HG02759 (cell line): Measurements from ENCODE around the gene ARHGAP35.
"Not testable (repeated sequence)": the region's sequence is repeated elsewhere in the genome, so short reads cannot be mapped to it uniquely, and the experiment has no call there.

ENCODE experiments used
- ATAC-seq: cut with Tn5 transposase; IDR thresholded peaks from one replicate; pipeline ENCODE4 v1.9.1; 2021; ENCODE audit warnings: mild to moderate bottlenecking, moderate library complexity; ENCODE audit not compliant: unreplicated experiment

Gene ARHGAP35

DNA sequence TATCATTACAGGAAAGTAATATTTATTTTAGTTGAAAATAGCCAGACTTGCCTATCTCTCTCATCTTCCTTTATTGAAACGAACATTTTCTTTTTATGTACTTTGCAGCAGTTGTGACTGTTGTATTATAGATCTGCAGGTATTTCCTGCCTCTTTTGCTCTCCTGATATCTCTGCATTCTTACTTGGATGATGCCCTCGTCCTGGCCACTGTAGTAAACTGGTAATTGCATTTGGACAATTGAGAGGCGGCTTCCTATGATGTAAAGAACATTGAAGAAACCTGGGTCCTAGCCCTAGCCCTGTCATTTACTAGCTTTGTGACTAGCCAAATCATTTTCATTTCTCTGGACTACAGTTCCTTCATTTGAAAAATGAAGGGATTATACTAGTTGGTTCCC lies 6.4 kb downstream of the ARHGAP35 start:
- ATAC-seq: no peak

DNA sequence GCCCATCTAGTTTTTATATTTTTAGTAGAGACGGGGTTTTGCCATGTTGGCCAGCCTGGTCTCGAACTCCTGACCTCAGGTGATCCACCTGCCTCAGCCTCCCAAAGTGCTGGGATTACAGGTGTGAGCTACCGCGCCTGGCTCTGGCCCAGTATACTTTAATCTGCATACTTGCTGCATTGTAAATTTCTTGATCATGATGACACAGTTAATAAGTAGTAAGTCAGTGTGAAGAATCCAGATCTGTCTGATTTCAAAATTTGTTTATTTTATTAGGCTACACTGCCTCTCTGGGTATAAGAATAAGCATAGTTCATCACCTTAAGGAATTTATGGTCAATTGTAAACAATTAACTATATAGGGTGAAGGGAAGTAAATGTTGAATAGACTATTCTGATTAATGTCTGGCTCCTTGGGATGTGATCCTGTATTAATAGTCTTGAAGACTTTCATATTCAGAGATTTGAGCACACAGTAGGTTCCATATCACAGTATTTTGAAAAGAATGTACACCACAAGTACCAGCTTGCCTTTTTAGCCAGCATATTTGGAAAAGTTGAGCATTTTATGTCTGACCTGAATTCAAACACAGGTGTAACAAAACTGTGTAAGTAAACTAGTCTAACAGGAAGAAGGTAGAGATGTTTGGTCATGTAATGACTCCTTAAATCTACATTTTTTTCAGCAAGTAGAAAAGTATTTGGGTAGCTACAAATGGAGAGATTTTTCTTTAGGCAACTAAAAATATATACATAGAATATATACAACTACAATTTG lies 7.4 kb downstream of the ARHGAP35 start:
- no peak for ATAC-seq

DNA sequence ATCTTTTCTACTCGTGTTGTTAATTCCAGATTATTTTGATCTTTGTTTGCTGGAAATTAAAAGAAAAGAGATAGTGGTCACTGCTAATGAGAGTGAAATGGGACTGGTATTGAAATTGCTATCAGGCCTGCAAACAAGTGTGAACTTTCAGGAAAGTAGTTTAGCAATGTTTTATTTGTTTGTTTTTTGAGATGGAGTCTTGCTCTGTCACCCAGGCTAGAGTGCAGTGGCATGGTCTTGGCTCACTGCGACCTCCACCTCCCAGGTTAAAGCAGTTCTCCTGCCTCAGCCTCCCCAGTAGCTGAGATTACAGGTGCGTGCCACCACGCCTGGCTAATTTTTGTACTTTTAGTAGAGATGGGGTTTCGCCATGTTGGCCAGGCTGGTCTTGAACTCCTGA lies 10.4 kb downstream of the ARHGAP35 start:
- not testable (repeated sequence) for ATAC-seq

DNA sequence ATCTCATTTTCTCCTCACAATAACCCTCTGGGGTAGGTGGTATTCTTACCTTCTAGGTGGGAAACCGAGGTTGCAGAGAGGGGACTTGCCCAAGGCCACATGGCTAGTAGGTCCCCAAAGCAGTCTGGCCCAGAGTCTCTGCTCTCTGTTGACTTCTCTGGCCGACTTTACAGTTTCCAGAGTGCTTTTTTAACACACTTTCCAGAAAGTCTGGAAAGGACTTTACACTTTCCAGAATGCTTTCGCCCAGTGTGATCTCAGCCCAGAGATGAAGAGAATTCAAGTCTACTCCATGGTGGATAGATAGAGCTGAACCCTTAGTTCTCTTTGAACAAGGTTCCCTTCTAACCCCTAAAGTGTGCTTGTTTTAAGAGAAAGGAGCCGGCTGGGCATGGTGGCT lies 12.2 kb downstream of the ARHGAP35 start:
- ATAC-seq: no peak

DNA sequence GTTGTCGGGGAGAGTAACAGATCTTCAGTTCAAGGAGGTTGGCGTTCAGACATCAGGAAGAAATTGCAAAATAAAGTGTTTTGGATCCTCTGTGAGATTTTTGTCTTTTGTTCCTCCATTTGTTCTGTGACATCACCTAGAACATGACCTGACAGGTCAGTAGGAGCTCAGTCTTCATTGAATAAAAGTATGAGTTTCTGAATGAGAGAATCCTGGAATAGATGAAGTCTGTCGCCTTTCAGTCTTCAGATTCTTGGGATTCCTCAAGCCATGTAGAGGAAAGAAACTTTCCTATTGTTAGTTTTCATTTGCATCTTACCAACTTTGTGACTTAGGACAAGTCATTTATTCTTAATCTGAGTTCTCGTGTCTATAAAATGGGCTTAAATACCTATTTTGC lies 14.4 kb downstream of the ARHGAP35 start:
- ATAC-seq: no peak

DNA sequence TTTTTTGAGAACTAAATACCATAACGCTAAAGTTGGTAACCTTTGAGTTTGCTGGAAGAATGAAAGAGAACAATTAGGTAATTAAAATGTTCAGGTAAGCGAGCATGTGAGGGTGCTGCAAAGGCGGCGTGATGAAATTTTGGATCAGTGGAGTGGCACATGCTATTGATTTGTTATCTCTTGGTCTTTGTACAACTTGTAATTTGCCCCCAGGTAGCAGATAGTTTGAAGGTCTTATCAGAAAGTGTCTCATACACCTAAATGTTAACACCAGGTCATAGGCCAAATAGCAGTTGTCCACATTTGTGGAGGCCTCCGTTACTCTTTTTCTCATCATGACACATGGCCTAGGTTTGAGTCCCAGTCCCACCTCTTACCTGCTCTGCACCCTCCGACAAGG lies 14.9 kb downstream of the ARHGAP35 start:
- no peak for ATAC-seq

DNA sequence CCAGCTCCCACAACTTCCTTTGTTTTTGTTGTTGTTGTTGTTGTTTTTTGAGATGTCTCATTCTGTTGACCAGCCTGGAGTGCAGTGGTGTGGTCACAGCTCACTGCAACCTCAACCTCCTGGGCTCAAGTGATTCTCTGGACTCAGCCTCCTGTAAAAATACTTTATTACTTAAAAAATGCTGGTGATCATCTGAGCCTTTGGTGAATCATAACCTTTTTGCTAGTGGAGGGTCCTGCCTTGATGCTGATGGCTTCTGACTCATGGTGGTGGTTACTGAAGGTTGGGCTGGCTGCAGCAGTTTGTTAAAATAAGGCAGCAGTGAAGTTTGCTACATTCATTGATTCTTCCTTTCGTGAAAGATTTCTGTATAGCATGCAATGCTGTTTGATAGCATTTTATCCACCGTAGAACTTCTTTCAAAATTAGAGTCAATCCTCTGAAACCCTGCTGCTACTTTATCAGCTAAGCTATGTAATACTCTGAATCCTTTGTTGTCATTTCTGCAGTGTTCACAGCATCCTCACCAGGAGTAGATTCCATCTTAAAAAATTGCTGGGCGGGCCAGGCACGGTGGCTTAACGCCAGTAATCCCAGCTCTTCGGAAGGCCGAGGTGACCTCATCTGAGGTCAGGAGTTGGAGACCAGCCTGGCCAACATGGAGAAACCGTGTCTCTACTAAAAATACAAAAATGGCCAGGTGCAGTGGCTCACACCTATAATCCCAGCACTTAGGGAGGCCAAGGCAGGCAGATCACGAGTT lies 18.0 kb downstream of the ARHGAP35 start:
- ATAC-seq: no peak

DNA sequence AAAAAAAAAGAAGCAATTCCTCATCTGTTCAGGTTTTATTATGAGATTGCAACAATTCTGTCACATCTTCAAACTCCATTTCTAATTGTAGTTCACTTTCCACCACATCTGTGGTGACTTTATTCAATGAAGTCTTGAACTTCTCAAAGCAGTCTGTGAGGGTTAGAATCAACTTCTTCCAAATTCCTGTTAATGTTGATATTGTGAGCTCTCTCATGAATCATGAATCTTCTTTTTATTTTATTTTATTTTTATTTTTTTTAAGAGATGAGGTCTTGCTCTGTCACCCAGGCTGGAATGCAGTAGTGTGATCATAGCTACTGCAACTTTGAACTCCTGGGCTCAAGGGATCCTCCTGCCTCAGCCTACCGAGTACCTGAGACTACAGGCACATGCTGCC lies 19.6 kb downstream of the ARHGAP35 start:
- ATAC-seq: no peak

DNA sequence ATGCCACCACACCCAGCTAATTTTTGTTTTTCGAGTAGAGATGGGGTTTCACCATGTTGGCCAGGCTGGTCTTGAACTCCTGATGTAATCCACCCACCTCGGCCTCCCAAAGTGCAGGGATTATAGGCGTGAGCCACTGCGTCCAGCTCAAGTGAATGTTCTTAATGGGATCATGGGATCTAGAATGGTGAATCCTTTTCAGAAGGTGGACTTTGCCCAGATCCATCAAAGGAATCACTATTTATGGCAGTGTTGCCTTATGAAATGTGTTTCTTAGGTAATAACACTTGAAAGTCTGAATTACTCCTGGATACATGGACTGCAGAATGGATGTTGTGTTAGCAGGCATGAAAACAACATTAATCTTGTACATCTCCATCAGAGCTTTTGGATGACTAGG lies 20.3 kb downstream of the ARHGAP35 start:
- no peak for ATAC-seq

DNA sequence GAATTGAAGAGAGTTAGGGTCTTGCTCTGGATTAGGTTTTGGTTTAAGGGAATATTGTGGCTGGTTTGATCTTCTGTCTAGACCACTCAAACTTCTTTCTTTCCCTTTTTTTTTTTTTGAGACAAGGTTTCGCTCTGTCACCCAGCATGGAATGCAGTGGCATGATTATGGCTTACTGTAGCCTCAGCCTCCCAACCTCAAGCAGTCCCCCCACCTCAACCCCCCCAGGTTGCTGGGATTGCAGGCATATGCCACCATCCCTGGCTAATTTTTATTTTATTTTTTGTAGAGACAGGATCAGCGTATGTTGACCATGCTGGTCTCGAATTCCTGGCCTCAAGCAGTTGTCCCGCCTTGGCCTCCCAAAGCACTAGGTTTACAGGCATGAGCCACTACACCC lies 21.2 kb downstream of the ARHGAP35 start:
- no peak for ATAC-seq

DNA sequence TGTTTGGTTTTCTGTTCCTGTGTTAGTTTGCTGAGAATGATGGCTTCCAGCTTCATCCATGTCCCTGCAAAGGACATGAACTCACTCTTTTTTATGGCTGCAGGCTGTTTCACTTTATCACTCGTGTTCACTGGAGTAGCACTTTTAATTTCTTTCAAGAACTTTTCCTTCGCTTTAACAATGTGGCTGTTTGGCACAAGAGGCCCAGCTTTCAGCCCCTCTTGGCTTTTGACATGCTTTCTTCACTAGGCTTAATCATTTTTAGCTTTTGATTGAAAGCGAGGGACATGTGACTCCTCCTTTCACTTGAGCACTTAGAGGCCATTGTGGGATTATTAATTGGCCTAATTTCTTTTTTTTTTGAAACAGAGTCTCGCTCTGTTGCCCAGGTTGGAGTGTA lies 22.0 kb downstream of the ARHGAP35 start:
- not testable (repeated sequence) for ATAC-seq

DNA sequence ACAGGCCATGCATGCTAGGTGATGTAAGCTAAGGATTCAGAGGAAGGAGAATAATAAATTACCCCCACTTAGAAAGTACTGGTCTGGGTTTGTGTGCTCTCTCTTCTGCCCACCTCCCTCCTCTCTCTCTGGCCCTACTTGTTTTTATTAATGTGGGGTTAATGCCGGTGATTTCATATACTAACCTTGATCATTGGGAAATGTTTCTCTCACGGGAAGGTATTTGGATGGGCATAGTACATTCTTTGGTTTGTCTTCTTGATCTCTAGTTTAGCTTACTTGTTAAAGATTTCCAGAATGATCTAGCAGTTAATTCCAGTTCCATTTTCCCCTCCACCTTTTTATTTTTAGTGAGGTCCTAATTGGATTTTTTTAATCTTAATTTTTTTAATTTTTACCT lies 24.6 kb downstream of the ARHGAP35 start:
- ATAC-seq: no peak

DNA sequence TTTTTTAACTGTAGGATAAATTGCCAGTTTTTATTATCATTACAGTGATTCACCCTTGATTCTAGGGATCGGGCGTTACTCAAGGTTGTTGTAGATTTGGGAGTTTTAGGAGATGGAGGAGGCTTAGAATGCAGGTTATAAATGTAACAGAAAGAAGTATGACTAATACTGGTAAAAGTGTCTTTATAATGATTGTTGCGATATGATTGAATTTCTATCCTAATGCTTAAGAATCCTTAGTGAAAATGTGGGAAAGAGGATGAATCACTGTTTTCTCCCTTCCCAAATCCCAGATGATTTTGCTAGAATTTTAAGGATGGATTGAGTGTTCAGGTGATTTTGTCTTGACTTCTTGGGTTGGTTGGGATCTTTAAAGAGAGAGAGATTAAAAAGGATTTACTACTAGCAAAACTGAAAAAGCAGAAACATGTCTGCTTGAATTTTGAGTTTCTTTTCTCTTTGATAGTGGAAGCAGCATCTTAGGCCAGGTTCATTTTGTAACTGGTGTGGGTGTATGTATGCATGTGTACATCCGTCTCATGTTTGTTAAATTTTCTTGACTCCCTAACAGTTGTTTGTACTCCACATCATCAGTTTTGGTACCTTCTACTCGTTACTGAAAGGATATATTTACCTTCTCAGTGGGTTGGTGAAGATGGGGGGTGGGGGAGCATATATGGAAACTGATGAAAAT lies 25.9 kb downstream of the ARHGAP35 start:
- ATAC-seq: no peak

DNA sequence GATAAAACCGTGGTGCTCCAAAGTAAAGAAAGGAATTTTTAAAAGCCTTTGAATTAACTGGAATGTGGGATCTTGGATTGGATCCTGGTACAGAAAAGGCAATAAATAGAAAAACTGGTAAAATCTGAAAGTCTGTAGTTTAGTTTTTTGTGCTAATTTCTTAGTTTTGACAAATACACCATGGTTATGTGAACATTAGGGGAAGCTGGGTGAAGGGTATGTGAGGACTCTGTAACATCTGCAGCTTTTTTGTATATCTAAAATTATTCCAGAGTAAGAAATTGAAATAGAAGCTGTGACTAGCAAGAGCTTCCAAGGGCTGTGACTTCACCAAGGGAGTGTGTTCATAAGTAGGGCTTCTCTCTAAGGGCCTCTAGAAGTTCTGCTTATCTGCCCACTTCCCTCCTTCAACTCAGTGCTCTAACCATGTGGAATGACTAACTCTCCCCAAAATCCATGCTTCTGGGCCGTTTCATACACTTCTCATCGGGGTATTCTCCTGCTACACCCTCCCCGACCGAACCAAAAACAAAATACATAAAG lies 26.5 kb downstream of the ARHGAP35 start:
- no peak for ATAC-seq

DNA sequence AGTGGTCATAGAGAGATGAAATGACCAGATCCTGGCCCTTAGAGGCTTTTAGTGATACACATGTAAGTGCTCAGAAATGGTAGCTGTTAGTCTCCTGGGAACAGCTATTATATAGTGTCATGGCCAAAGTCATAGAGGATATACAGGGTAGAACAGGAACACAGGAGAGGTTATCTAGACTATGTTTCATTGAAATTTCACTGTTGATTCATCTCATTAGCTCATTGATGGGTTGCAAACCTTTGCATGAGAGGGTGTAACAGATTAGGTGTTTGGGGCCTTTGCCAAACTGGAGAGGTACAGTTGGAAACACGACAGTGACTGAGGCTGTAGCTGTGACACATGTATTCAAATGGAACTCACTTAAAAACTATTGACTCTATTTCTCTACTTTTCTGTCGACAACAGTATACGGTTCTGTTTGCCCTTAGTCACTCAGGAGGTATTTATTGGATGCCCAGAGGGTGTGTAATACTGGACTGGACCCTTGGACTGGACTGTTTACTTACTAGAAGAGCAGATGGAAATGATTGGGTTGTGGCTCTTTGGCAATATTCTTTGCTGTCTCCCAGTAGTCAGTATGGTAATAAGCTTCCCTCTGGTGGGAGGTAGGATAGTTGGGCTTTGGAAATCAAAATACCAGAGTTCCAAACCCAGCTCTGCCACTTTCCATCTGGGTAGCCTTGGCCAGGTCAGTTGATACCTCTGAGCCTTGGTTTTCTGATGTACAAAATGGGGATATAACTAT lies 29.8 kb downstream of the ARHGAP35 start:
- no peak for ATAC-seq

DNA sequence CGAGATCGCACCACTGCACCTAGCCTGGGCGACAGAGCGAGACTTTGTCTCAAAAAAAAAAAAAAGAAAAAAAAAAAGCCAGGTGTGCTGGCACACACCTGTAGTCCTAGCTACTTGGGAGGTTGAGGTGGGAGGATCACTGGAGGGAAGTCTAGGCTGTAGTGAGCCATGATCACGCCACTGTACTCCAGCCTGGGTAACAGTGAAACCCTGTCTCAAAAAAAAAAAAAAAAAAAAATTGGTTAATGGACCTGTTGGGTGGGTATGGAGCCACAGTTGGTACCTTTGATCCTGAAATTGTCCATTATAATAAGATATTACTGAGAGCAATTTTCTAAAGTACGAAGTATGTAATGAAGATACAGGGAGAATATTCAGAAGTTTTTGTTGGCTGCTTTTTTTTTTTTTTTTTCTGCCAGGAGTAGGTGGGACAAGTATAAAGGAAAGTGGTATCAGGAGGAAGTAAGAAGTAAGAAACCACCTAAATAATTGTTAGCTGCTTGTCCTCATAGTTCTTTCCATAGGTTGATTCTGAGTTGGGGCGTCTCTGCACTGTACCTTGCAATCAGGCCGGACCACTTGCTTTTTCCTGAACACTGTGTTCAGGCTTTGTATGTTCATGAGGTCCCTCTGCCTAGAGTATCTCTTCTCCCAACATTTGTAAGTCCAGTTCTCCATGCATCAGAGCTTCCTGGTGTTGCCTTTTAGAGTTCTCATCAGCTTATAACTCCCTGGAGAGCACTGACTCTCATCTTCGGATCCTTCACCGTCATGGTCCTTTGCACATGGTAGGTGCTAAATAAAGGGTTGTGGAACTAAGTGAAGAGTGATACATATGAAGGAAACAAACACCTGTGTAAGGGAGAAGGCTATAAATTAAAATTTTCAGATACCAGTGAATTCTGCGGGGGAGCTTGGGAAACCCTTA lies 31.7 kb downstream of the ARHGAP35 start:
- no peak for ATAC-seq

DNA sequence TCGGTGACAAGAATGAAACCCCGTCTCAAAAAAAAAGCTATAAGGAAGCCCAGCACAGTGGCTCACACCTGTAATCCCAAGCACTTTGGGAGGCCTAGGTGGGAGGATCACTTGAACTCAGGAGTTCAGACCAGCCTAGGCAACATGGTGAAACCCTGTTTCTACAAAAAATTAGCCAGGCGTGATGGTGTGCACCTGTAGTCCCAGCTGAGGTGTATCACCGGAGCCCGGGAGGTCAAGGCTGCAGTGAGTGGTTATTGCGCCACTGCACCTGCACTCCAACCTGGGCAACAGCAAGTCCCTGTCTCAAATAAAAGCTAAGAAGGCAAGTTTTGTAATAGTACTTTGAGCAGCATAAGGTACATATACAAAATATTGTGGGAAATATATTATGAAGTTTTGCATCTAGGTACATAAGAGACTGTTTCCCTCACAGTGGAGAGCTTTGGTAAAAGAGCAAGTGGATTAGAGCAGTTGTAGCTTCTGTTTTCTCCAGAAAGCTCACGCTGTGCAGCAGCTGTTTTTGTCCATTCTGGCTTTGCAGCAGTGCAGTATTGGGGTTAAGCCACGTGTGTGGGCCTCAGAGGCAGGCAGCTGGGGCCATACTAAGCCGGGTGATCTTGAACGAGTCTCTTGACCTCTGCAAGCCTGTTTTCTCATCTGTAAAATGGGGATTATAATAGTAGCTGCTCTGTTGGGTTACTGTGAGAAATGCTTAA lies 35.4 kb downstream of the ARHGAP35 start:
- no peak for ATAC-seq

DNA sequence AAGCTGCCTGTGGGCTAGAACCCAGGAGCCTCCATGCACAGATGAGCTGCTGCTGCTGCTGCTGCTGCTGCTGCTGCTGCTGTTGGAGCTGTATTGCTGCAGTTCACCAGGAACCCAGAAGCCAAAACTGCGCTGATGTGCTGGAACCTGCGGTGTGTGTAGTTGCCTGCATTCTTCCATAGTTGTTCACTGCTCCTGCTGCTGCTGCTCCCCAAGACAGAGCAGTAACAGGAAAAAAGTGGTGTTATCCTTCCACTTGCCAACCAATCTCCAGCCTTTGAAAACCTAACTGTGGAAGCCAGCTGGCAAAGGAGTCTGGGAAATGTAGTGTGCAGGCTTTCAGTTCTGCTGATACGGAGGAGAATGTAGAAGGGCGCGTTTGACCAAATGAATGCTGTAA lies 37.9 kb downstream of the ARHGAP35 start:
- no peak for ATAC-seq

DNA sequence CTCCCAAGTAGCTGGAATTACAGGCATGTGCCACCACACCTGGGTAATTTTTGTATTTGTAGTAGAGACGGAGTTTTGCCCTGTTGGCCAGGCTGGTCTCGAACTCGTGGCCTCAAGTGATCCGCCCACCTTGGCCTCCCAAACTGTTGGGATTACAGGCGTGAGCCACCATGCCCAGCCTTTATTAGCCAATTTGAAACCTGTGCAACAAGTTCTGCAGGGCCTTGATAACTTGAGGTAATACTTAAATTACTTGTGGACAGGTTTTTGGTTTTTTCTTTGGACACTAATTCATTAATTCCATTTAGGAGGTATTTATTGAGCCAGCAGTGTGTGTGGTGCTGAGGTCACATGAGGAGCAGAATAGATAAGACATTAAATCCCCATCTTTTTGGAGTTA lies 39.5 kb downstream of the ARHGAP35 start:
- no peak for ATAC-seq
